Measurements from ENCODE around the gene NEO1.
"Not testable (repeated sequence)": the region's sequence is repeated elsewhere in the genome, so short reads cannot be mapped to it uniquely, and the experiment has no call there.

NEO1 gene

DNA sequence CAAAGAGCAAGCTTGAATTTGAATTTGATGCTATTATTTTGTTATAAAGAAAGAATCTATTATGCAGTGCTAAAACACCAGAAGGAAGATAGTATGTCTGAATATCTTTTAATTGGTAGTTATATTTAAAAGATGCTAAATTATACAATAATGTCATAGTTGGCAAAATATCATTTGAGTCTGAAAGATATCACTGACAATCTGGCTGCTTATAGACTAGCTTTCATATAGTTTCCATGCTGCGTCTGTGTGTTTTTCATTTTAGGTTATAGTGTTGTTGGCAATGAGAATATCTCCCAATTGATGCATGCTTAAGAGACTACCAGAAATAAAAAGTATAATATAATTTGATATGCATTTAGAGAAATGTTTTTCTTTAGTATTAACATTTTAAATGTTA lies 142.9 kb downstream of the NEO1 start:
- DNase-seq (ENCODE audit: low read depth): no peak
- TF ChIP-seq, protein P1, sequence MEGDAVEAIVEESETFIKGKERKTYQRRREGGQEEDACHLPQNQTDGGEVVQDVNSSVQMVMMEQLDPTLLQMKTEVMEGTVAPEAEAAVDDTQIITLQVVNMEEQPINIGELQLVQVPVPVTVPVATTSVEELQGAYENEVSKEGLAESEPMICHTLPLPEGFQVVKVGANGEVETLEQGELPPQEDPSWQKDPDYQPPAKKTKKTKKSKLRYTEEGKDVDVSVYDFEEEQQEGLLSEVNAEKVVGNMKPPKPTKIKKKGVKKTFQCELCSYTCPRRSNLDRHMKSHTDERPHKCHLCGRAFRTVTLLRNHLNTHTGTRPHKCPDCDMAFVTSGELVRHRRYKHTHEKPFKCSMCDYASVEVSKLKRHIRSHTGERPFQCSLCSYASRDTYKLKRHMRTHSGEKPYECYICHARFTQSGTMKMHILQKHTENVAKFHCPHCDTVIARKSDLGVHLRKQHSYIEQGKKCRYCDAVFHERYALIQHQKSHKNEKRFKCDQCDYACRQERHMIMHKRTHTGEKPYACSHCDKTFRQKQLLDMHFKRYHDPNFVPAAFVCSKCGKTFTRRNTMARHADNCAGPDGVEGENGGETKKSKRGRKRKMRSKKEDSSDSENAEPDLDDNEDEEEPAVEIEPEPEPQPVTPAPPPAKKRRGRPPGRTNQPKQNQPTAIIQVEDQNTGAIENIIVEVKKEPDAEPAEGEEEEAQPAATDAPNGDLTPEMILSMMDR (conservative IDR thresholded peaks at IDR 0.05; ENCODE audit: control insufficient read depth, insufficient read depth, low read depth, low read length): no peak
- no peak overlapping the region for H3K4me3 ChIP-seq (ENCODE audit: control insufficient read depth, low read depth, low read length)

DNA sequence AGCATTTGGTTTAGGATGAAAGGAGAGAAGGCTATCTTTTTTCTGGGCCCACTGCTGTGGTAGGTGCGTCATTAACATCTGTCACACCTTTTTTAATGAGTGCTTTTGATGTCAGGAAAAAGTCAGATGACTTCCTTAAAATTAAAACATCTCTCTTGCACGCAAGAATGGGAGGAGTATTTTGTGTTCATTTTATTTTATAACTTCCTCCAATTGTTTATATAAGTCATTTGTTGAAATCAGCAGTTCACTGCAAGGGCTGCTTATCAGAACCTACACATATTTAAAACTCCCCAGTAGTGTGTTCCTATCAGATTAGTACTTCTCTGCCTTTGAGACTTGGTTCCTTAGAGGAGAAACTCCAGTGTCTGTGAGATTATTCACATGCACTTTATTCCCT lies 143.8 kb downstream of the NEO1 start:
- H3K4me3 ChIP-seq (ENCODE audit: control insufficient read depth, low read depth, low read length): no peak overlapping the region
- no peak for DNase-seq (ENCODE audit: low read depth)
- TF ChIP-seq, protein P1 (conservative IDR thresholded peaks at IDR 0.05; ENCODE audit: control insufficient read depth, insufficient read depth, low read depth, low read length): no peak

DNA sequence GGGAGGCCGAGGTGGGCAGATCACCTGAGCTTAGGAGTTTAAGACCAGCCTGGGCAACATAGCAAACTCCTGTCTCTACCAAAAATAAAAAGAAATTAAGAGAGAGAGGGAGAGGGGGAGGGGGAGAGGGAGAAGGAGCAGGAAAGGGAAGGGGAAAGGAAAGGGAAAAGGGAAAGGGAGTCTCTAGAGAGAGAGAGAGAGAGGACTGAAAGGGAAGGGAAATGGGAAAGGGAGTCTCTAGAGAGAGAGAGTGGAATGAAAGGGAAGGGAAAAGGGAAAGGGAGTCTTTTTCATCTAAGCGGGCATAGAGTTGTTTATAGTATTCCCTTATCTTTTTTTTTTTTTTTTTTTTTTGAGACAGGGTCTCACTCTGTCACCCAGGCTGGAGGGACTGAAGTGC lies 148.1 kb downstream of the NEO1 start:
- TF ChIP-seq, protein P1 (conservative IDR thresholded peaks at IDR 0.05; ENCODE audit: control insufficient read depth, insufficient read depth, low read depth, low read length): no peak
- no peak overlapping the region for H3K4me3 ChIP-seq (ENCODE audit: control insufficient read depth, low read depth, low read length)
- DNase-seq (ENCODE audit: low read depth): no peak

DNA sequence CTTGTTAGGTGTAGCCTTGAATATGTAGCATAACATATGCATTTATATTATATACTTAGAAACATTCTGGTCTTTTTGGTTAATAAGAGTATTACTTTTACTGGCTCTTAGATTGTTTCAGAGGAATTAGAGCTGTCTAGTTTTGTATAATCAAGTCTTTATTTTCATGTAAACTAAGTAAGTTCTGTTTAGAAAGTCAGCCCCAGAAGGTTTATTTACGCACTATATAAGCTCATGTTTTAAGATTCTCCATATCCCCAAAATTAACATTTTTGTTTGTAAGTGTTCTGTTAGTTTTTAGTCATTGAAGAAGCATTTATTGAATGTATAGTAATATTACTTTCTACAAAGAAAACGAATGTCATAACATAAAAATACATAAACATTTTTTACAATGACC lies 158.4 kb downstream of the NEO1 start:
- TF ChIP-seq, protein P1 (conservative IDR thresholded peaks at IDR 0.05; ENCODE audit: control insufficient read depth, insufficient read depth, low read depth, low read length): no peak
- no peak for DNase-seq (ENCODE audit: low read depth)
- no peak overlapping the region for H3K4me3 ChIP-seq (ENCODE audit: control insufficient read depth, low read depth, low read length)

DNA sequence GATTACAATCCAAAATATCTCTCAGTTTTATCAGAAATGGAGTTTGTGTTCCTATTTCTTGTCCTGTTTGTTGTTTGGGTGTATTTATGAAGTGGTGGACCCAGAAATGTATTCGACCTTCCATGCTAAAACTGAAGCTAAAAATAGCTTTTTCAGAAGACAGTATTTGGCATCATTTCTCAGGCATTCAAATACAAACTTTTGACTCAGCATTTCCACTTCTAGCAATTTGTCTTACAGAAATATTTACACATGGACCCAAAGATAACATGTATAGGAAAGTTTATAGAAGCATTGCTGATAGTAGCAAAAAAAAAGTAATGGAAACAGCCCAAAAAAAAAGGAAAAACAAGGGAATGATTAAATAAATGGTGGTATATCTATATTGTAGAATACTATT lies 160.2 kb downstream of the NEO1 start:
- TF ChIP-seq, protein P1 (conservative IDR thresholded peaks at IDR 0.05; ENCODE audit: control insufficient read depth, insufficient read depth, low read depth, low read length): no peak
- no peak overlapping the region for H3K4me3 ChIP-seq (ENCODE audit: control insufficient read depth, low read depth, low read length)
- DNase-seq (ENCODE audit: low read depth): no peak

DNA sequence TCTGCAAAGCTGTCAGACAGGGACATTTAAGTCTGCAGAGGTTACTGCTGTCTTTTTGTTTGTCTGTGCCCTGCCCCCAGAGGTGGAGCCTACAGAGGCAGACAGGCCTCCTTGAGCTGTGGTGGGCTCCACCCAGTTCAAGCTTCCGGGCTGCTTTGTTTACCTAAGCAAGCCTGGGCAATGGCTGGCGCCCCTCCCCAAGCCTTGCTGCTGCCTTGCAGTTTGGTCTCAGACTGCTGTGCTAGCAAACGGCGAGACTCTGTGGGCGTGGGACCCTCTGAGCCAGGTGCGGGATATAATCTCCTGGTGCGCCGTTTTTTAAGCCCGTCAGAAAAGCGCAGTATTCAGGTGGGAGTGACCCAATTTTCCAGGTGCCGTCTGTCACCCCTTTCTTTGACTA lies 169.2 kb downstream of the NEO1 start:
- H3K4me3 ChIP-seq (ENCODE audit: control insufficient read depth, low read depth, low read length); DNase-seq (ENCODE audit: low read depth): not testable (repeated sequence)

DNA sequence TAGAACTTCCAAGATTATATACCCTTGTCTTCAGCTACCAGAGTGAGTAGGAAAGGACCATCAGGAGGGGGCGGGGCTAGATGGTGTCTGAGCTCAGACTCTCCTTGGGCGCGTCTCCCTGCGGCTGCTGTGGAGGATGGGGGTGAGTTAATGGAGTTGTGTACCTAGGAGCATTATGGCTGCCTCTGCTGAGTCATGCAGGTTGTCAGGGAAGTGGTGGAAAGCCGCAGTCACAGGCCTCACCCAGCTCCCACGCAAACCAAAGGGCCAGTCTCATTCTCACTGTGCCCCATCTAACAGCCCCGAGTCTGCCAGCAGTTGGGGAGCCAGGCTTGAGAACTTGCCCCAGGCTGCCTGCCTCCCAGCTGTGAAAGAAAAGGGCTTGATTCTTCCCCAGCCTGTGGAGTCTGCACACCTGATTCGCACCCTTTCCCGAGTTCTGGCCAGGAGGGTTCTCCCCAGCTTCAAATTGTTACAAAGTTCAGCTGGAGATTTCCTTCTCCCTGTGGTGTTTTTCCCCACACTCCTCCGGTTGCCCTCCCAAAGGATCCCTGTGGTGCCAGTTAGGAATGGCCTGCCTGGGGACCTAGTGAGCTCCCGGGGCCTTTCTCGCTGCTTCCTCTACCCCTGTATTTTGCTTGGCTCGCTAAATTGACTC lies 173.2 kb downstream of the NEO1 start:
- DNase-seq (ENCODE audit: low read depth): no peak
- no peak overlapping the region for H3K4me3 ChIP-seq (ENCODE audit: control insufficient read depth, low read depth, low read length)
- TF ChIP-seq, protein P1 (conservative IDR thresholded peaks at IDR 0.05; ENCODE audit: control insufficient read depth, insufficient read depth, low read depth, low read length): no peak

All from fibroblast of mammary gland (primary cell).